GM19023 (cell line): Measurements from ENCODE around the gene AOPEP.

Source experiments
- ATAC-seq: cut with Tn5 transposase; IDR thresholded peaks from one replicate; pipeline ENCODE4 v1.9.1; 2021; ENCODE audit warnings: mild to moderate bottlenecking, moderate library complexity; ENCODE audit not compliant: unreplicated experiment

Gene AOPEP

DNA sequence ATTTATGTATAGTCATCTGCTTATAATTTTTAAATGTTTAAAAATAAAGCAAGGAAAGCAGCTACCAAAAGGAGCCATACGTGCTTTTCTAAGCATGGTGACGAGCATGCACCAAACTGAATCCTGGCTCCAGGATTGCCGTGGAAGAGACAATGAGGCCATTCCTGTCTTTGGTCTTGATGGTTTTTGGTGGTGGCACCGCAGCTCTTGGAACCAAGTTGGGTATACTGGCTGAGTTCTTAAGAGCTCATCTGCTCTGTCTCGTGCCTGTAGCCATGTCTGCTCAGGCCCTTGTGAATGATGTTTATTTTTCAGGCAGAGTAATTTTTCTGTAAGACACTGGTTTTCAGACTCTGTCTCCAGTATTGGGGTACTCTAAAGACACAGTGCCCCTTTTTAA is 345.0 kb downstream of the AOPEP start:
- ATAC-seq = no peak

DNA sequence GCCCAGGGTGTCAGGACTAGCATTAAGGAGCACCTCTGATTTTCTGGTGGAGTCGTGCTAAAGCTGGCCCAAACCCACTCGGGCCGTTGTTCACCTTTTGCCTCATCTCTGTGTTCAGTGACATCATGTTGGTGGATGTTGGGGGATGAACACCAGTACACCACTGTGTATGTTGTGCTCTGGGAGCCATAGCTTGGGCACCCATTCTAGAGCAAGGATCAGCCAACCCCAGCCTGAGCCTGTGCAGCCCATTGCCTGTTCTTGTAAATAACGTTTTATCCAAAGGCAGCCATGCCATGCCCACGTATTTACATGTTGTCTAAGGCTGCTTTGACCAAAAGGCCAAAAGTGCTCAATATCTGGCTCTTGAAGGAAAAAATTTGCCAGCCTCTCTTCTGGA is 345.4 kb downstream of the AOPEP start:
- no peak for ATAC-seq

DNA sequence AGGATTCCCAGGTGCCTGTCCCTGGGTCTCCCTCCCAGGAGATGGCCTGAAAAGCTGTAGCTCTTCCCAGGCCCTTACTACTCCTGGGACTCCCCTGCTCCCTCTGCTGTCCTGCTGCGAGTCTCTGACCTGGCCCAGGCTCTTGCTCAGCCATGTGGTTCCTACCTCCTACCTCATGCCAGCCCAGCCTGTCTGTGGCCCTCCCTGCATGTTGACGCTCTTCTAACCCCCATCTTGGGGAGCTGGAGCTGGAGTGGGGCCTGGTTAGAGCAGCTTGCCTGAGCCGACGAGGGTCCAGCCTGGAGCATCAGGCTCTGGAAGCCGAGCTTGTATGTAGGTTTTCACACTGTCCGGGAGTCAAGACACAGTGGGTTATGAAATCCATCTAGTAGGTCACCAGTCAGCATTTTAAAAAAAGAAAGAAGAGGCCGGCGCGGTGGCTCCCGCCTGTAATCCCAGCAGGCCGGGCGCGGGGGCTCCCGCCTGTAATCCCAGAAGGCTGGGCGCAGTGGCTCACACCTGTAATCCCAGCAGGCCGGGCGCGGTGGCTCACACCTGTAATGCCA is 346.6 kb downstream of the AOPEP start:
- ATAC-seq = no peak

GRCh38 chr9:95073918-95074317 is 347.4 kb downstream of the AOPEP start:
- no peak for ATAC-seq

DNA sequence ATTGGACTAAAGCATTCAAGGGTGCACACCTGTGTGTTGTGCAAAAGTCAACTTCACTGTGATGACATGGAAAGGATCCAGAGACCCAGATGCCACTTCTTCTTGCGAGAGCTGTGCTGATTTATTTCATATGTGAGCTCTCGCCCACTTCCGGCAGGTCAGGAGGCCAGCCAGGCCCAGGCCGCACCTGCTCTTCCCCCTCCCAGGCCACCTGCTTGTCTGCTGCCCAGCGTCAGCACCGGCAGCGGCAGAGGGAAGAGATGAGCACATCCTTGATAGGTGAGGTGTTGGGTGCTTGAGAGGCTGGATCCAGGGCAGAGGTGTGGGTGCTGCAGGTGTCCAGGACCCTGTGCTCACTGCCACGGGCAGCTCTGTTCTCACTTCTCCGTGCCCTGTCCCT is 348.1 kb downstream of the AOPEP start:
- ATAC-seq = no peak

GRCh38 chr9:95075700-95076099 is 349.2 kb downstream of the AOPEP start:
- ATAC-seq = no peak

GRCh38 chr9:95076696-95077052 is 350.2 kb downstream of the AOPEP start:
- ATAC-seq = no peak

DNA sequence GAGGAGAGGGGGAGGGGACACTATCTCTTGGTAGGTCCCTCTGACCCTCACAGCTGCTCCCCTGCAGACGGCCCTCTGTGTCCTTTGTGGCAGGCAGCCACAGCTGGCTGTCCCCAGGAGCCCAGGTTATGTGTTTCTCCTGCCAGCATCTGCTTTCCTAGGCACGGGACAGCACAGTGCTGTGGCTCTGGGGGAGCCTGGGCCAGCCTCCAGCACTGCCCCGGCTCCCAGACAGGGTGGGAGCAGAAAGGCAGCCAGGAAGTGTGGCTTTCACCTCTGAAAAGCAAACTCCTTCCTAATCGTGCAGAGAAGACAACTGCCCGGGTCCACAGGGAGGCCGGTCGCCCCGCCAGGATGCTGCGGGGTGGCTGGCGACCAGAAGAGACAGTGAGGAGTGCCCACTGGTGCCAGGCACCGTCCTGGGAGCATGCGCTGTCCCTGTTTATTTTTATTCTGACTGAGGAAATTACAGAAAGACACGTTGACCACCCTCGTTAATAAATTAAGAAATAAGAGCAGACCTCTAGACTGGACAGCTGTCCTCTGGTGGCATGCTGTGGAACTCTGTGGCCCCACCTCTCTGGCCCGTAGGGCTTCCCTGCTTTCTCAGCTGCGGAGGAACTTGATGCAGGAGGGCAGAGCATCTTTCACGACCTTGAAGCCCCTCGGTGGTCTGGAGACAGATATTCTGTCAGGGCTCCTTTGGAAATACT is 350.7 kb downstream of the AOPEP start:
- ATAC-seq = no peak

DNA sequence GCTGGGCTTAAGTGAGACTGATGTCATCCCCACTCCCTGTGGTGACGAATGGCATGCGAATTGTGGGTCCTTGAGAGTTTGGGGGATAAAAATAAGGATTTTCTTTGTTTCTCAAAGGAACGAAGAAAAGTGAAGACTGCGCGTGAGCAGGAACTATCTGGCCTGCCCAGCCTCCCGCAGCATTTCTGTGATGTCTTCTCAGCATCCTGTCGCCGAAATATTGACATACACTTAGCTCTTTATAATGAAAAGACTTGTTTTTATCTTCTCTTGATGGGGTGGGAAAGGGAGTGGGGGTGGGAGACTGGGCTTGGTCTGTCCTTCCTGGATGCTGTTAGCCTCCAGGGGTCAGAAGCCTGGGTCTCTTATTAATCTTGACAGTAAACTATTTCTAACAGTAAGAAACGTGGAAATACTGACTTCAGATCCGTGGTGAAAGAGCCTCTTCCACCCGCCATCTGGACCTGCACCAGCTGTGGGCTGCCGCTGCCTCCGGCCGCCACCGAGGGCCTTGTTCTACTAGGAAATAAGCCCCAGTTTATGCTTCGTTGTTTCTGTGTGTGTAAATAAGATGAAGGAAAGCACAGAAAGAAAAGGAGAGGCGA is 351.4 kb downstream of the AOPEP start:
- ATAC-seq = no peak

DNA sequence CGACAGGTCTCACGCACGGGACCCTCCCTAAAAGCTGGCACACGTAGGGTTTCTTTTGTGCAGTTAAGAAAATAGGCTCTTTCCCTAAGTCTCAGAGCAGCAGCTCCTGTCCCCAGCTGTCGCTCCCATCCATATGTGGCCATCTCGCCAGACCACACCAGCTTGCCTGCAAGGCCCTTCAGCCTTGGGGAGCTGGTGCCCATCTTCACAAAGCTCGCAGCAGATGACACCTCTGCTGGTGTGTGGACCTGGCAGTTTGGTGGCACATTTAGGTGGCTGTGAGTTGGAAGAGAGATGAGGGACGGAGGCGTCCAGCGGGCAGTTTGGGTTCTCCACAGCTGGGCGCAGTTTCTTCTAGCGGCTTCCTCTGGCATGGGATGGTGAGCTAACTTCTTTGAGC is 352.0 kb downstream of the AOPEP start:
- no peak for ATAC-seq

DNA sequence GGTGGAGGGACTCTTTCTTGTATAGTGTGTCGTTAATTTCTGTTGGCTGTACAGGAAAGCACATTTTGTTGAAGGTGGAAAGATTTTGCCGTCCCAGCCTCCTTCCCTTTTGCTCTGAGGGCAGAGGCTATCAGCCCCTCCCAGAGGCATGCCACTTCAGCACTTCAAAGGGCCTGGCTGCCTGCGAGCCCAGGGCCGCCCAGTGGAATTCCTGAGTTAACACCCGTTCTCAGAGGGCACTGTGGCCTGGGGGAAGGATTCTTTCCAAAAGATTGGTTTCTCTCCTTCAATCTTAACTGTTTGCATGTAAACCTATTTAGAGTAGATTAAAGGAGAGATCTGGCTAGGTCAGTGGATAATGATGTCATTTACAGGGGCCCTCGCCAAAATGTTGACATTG is 352.4 kb downstream of the AOPEP start:
- ATAC-seq = no peak

DNA sequence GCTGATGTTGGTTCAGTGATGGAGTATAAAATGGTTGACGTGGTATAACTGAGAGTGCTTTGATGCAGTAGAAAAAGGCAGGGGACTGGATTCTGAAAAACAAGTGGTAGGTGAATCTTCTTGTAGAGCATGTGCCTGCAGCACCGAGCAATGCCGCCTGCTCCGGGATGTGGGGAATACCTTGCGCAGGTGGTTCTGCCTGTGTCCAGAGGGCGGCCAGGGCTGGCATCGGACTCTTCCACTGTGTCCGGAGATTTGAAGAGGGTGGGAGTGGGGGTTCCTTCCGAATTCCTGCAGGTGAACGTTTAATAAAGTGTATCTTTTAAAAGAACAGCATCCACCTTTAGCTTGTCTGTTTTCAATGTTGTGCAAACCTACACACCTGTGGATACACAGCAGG is 353.0 kb downstream of the AOPEP start:
- ATAC-seq = no peak

- ATAC-seq = no peak
Observed at GRCh38 chr9:95080961-95081647, 354.6 kb downstream of the AOPEP start.

- no peak for ATAC-seq
Observed at GRCh38 chr9:95081998-95082397, 355.5 kb downstream of the AOPEP start.

DNA sequence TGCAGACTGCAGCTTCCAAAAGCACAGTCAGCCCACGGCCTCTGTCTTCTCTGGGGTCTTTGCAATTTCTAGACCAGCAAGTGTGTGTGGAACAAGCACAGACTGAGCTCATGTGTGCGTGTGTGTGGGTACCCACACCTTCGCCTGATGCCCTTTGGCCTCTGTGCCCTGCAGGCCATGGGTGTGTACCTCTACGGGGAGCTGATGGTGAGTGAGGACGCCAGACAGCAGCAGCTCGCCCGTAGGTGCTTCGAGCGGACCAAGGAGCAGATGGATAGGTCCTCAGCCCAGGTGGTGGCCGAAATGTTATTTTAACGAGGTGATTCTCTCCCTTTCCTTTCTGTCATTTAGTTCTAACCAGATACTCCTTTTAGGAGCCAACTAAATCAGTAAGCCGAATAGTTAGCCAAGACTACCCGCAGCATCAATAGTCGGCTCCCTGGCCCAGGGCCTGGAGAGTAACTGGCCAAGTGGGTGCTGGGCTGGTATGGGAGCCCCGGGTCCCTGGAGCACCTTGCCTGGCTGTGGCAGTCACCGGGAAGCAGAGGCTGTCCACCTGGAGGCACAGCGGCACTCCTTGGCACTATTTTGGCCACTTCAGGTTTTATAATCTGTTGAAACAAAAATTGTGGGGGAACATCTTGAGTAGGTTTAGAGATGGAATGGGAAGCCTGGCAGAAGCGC is 356.0 kb downstream of the AOPEP start:
- ATAC-seq = no peak

GRCh38 chr9:95083086-95083768 is 356.7 kb downstream of the AOPEP start:
- ATAC-seq = no peak

DNA sequence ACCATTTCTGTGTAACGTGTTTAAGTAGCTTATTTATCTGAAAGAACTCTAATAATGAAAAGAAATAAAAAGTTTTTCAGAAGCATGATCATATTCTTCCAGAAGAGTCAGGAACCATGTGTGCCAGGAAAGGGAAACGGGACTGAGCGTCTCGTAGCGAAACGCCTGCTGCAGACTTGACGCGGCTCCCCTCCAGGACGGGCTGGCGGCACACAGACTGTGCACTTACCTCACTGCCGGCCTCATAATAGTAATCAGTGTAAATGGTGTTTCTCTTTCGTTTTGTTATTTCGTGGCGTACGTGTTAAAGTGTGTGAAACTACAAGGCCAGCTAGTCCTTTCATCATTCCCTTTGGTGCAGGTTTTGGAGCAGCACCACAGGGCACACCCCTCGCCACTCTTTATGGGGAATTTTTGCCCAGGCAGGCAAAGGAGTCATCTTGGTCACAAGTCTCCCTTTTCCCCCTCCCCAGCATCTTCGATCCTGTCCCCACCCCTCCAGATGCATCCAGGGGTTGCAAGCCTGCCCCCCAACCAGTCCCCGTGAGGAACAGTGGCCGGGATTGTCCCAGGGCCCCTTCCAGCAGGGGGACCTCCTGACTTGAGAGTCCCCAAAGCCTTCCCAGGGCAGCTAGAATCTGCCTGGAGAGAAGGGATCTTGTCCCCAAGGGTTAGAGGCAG is 357.9 kb downstream of the AOPEP start:
- no peak for ATAC-seq

GRCh38 chr9:95085036-95085770 is 358.7 kb downstream of the AOPEP start:
- ATAC-seq = no peak

DNA sequence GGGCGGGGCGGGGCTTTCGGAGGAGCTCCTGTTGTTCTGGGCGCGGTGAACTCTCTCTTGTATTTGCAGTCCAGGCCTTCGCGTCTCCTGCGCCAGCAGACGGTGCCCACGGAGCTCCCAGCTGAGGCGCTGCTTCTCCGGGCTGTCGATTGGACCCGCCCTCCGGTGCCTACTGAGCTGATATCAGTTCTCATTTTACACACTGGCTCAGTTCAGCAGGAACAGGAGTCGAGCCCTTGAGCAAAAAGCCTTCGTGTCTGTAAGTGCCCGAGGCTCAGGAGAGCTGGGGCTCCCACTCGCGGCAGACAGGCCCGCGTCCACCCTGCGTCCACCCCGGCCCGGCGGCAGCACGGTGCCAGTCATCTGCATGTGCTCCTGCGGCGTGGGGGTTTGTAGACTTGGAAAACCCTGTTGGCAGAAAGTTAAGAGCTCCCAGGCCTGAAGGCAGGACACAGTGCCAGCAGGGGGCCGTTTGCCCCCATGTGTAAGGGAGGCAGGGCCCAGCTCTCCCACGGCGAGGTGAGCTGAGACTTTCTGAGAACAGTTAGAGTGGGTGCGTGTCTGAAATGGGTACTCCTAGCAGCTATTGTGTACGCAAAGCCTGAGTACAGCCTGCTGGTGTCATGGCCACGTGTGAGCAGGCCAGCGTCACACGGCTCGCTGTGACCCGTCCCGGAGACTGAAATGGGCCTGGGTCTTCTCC is 359.5 kb downstream of the AOPEP start:
- no peak for ATAC-seq
